Neural cell (in vitro differentiated cells): Measurements from ENCODE around the gene DYNC2H1. TPM values are rescaled to one million over a fixed set of nuclear protein-coding genes. Genes with fewer than 3 reads are reported as not detected.

Experiments used
- H2AFZ ChIP-seq: fragments of 200-600, 300-800 bp; sonication (generic), shearing (Covaris generic); 2 replicates; pipeline ENCODE4 v1.6.0; 2014; ENCODE audit warnings: low read depth, mild to moderate bottlenecking, antibody characterized with exemption, low read length, moderate library complexity
- H3F3A ChIP-seq: fragments of 200-600 bp; shearing (Covaris generic); 2 replicates; pipeline ENCODE4 v1.6.1; 2016; ENCODE audit warnings: mild to moderate bottlenecking, moderate library complexity, mixed read lengths, antibody characterized with exemption, low read length; ENCODE audit not compliant: insufficient read depth, poor library complexity, severe bottlenecking
- H3K27ac ChIP-seq: fragments of 200-600, 300-800 bp; sonication (generic), shearing (Covaris generic); 2 replicates; pipeline ENCODE4 v1.5.1; 2014; ENCODE audit warnings: mild to moderate bottlenecking, low read length, moderate library complexity
- H3K27me3 ChIP-seq: fragments of 300-800, 200-600 bp; sonication (generic), shearing (Covaris generic); 2 replicates; pipeline ENCODE4 v1.6.0; 2014; ENCODE audit warnings: mild to moderate bottlenecking, low read depth, low read length, moderate library complexity; ENCODE audit not compliant: insufficient read depth
- H3K36me3 ChIP-seq: fragments of 300-800, 200-600 bp; sonication (generic), shearing (Covaris generic); 2 replicates; pipeline ENCODE4 v1.5.1; 2014; ENCODE audit warnings: mild to moderate bottlenecking, antibody characterized with exemption, low read length, moderate library complexity; ENCODE audit not compliant: insufficient read depth
- H3K4me2 ChIP-seq: fragments of 300-800, 200-600 bp; sonication (generic), shearing (Covaris generic); 2 replicates; pipeline ENCODE4 v1.6.0; 2014; ENCODE audit warnings: mild to moderate bottlenecking, low read length
- H3K4me3 ChIP-seq: fragments of 300-800, 200-600 bp; sonication (generic), shearing (Covaris generic); 2 replicates; pipeline ENCODE4 v1.5.1; 2014; ENCODE audit warnings: mild to moderate bottlenecking, low read length, moderate library complexity
- H3K79me2 ChIP-seq: fragments of 200-600 bp; shearing (Covaris generic); replicated peaks from 2 replicates; pipeline ENCODE4 v1.6.0; 2014; ENCODE audit warnings: mild to moderate bottlenecking, low read length, moderate library complexity; ENCODE audit not compliant: insufficient read depth
- H3K9ac ChIP-seq: fragments of 300-800, 200-600 bp; sonication (generic), shearing (Covaris generic); 2 replicates; pipeline ENCODE4 v1.6.1; 2016; ENCODE audit warnings: mild to moderate bottlenecking, low read length, mixed read lengths
- H3K9me2 ChIP-seq: fragments of 200-600 bp; shearing (Covaris generic); 2 replicates; pipeline ENCODE4 v1.6.1; 2016; ENCODE audit warnings: mild to moderate bottlenecking, low read length, mixed read lengths; ENCODE audit not compliant: insufficient read depth
- H3K9me3 ChIP-seq: fragments of 200-600, 300-800 bp; sonication (generic), shearing (Covaris generic); 2 replicates; pipeline ENCODE4 v1.6.1; 2016; ENCODE audit warnings: mild to moderate bottlenecking, mixed run types, low read length, moderate library complexity, mixed read lengths
- H4K20me1 ChIP-seq: fragments of 200-600 bp; shearing (Covaris generic); 2 replicates; pipeline ENCODE4 v1.6.1; 2016; ENCODE audit warnings: mild to moderate bottlenecking, mixed run types; ENCODE audit not compliant: insufficient read depth
- CTCF ChIP-seq: fragments of 450-650 bp; IDR thresholded peaks from 2 replicates; pipeline ENCODE4 v1.5.1; 2014; ENCODE audit warnings: antibody characterized with exemption, mild to moderate bottlenecking, moderate library complexity; ENCODE audit not compliant: poor library complexity, severe bottlenecking
- EP300 ChIP-seq: fragments of 450-650 bp; conservative IDR thresholded peaks from 2 replicates; pipeline ENCODE4 v1.6.1; 2014; ENCODE audit warnings: antibody characterized with exemption, mild to moderate bottlenecking, moderate library complexity; ENCODE audit not compliant: poor library complexity, severe bottlenecking
- EZH2 ChIP-seq: fragments of 200-600, 300-800 bp; shearing (Covaris generic), sonication (generic); IDR thresholded peaks from 2 replicates; pipeline ENCODE4 v1.6.1; 2014; ENCODE audit warnings: antibody characterized with exemption, low read length, borderline replicate concordance, mild to moderate bottlenecking; ENCODE audit not compliant: insufficient read depth, poor library complexity, severe bottlenecking
- MXI1 ChIP-seq: fragments of 450-650 bp; conservative IDR thresholded peaks from 2 replicates; pipeline ENCODE4 v1.6.1; 2014; ENCODE audit warnings: antibody characterized with exemption, mild to moderate bottlenecking; ENCODE audit not compliant: poor library complexity, severe bottlenecking
- POLR2AphosphoS5 ChIP-seq: IDR thresholded peaks from 2 replicates; pipeline ENCODE4 v1.6.1; 2012
- RAD21 ChIP-seq: fragments of 450-650 bp; conservative IDR thresholded peaks from 2 replicates; pipeline ENCODE4 v1.6.1; 2014; ENCODE audit warnings: antibody characterized with exemption, mild to moderate bottlenecking, moderate library complexity
- REST ChIP-seq: IDR thresholded peaks from 2 replicates; pipeline ENCODE4 v1.6.1; 2012; ENCODE audit warnings: borderline replicate concordance
- SMC3 ChIP-seq: fragments of 450-650 bp; conservative IDR thresholded peaks from 2 replicates; pipeline ENCODE4 v1.6.1; 2014; ENCODE audit warnings: antibody characterized with exemption, mild to moderate bottlenecking, moderate library complexity; ENCODE audit not compliant: poor library complexity
- TAF1 ChIP-seq: IDR thresholded peaks from 2 replicates; pipeline ENCODE4 v1.6.1; 2012; ENCODE audit warnings: low read depth
- polyA plus RNA-seq: library from polyadenylated mRNA; depleted of rRNA; stranded (reverse); fragments of >200 nt; gene quantifications from 2 replicates; pipeline ENCODE4 v1.2.3, GENCODE V29; 2014

Gene DYNC2H1
- polyA plus RNA-seq, 1 donor from 2014 or later = 14.1 TPM

DNA sequence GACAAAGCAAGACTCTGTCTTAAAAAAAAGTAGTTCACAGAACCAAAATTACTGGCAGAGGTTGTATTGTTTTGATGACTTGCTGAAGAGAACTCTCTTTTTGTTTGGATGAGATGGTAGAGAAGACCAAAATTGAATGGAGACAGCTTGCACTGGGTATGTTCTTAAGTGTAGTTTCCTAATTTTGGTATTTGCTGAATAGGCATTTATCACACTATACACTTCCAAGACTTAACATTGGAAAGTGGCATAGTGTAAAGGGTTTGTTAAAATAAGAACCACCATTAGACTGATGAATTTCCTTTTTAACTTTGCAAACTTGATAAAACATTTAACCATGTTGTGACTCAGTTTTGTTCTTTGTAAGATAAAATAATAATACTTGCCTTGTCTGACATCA lies 11.9 kb upstream of the DYNC2H1 start:
- TF ChIP-seq RAD21 (no peak), EP300 (no peak), SMC3 (no peak), EZH2 (no peak), MXI1 (no peak), CTCF (no peak), TAF1 (no peak), REST (no peak), POLR2AphosphoS5 (no peak)

DNA sequence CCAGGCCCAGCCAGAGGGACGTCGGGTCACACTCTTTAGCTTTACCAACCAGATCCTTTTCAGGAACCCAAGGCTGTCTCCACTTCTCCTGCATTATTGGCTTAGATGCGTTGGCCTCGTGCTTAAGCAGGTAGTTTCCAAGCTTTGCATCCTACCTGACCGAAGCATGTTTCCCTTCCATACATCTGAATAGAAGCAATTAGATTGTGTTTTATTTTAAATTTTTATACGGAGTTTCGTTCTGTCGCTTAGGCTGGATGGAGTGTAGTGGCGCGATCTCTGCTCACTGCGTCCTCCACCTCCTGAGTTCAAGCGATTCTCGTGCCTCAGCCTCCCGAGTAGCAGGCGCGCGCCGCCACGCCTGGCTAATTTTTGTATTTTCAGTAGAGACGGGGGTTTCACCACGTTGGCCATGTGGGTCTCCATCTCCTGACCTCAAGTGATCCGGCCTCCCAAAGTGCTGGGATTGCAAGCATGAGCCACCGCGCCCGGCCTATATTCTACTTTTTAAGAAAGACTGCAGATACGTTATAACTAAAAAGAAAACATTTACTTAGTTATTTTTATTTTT lies 677 bp downstream of the DYNC2H1 start:
- peak overlapping the region; percentile 60 for H3K4me2 ChIP-seq
- H3K9ac ChIP-seq = peak overlapping the region; percentile 61
- H3K4me3 ChIP-seq = peak overlapping the region; percentile 91
- TF ChIP-seq POLR2AphosphoS5 = no peak
- no peak for TF ChIP-seq TAF1
- TF ChIP-seq EZH2 = no peak
- TF ChIP-seq EP300 = no peak
- no peak for TF ChIP-seq SMC3
- no peak for TF ChIP-seq RAD21
- no peak for TF ChIP-seq MXI1
- TF ChIP-seq CTCF = no peak
- TF ChIP-seq REST = no peak
- H3K9me3 ChIP-seq = no peaks in the 10 kb centered on the region
- peak overlapping the region; percentile 61 for H3K27ac ChIP-seq
- peak overlapping the region; percentile 90 for H2AFZ ChIP-seq
- no peaks in the 10 kb centered on the region for H3K27me3 ChIP-seq
- no peaks in the 10 kb centered on the region for H3F3A ChIP-seq
- no peaks in the 10 kb centered on the region for H4K20me1 ChIP-seq
- H3K36me3 ChIP-seq = no peaks in the 10 kb centered on the region
- peaks cover 2% of the 10 kb centered on the region for H3K79me2 ChIP-seq
- no peaks in the 10 kb centered on the region for H3K9me2 ChIP-seq

More for the DNA sequence above, 11.9 kb upstream of the DYNC2H1 start:
- Histone ChIP-seq H3K4me2 (no peak overlapping the region), H3K27me3 (no peaks in the 10 kb centered on the region), H3K9ac (no peak overlapping the region), H3K4me3 (no peak overlapping the region), H3K27ac (no peak overlapping the region), H3K79me2 (no peaks in the 10 kb centered on the region), H3F3A (no peaks in the 10 kb centered on the region), H3K9me3 (no peaks in the 10 kb centered on the region), H4K20me1 (no peaks in the 10 kb centered on the region), H3K9me2 (no peaks in the 10 kb centered on the region), H2AFZ (no peak overlapping the region), H3K36me3 (no peaks in the 10 kb centered on the region)
